Right lobe of liver (tissue), 4 donors: ENCODE data around the gene DNAH8.

ENCODE experiments used
- POLR2A ChIP-seq: fragments of 450-650 bp; IDR thresholded peaks from one replicate; pipeline ENCODE4 v1.6.1; 2017; ENCODE audit warnings: antibody characterized with exemption, mild to moderate bottlenecking
- TF ChIP-seq, protein P1 (sequence below), 4 donors: fragments of 200-600 bp in 3 of 4; fragments of 450-650 bp in 1 of 4; IDR thresholded peaks; one replicate each; pipeline versions ENCODE4 v1.5.1 to v1.8.0; 2016 to 2022; ENCODE audit warnings: antibody characterized with exemption in 4 of 4, mild to moderate bottlenecking in 2 of 4
- donor health status: DM: no; HTN: no; CAD: no.
- donor health status: DM: no; HTN: no; CAD: no.
- donor health status: DM: no; HTN: yes; CAD: no.

DNA sequence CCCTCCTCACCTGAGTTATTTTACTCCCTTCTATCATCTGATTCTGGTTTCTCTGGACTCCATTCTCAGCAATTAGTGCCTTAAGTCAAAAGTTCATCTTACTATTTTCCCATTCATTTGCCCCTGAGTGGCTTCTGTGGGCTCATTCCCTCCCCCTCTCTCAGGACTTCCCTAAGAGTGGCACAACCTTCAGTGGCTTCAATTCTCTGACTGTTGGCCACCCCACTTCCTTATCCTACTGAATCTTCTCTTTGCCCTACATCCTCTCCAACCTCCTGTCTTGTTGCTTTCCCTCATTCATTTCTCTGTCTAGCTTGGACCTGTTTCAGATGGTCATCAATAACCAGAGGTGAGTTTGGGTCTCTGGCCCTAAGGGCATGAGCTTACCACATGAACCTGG lies 272.4 kb downstream of the DNAH8 start:
- TF ChIP-seq, protein P1, sequence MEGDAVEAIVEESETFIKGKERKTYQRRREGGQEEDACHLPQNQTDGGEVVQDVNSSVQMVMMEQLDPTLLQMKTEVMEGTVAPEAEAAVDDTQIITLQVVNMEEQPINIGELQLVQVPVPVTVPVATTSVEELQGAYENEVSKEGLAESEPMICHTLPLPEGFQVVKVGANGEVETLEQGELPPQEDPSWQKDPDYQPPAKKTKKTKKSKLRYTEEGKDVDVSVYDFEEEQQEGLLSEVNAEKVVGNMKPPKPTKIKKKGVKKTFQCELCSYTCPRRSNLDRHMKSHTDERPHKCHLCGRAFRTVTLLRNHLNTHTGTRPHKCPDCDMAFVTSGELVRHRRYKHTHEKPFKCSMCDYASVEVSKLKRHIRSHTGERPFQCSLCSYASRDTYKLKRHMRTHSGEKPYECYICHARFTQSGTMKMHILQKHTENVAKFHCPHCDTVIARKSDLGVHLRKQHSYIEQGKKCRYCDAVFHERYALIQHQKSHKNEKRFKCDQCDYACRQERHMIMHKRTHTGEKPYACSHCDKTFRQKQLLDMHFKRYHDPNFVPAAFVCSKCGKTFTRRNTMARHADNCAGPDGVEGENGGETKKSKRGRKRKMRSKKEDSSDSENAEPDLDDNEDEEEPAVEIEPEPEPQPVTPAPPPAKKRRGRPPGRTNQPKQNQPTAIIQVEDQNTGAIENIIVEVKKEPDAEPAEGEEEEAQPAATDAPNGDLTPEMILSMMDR (IDR thresholded peaks at IDR 0.05), result no peak
- TF ChIP-seq POLR2A, result no peak
